OCI-LY3 (cell line): ENCODE data around the gene PRUNE2.

Source experiments
- CTCF ChIP-seq: fragments of 200-600, 300-600 bp; sonication (generic); IDR thresholded peaks from 2 replicates; pipeline ENCODE4 v1.5.1; 2014; ENCODE audit warnings: antibody characterized with exemption, low read length, low read depth
- EZH2phosphoT487 ChIP-seq: fragments of 200-600 bp; shearing (Covaris generic); IDR thresholded peaks from 2 replicates; pipeline ENCODE4 v1.6.1; 2018; ENCODE audit warnings: antibody characterized with exemption, mixed run types, low read depth

- TF ChIP-seq CTCF: no peak
- no peak for TF ChIP-seq EZH2phosphoT487
These were observed 296.5 kb downstream of the PRUNE2 start for GRCh38 chr9:76609285-76610010.
